HepG2 (cell line): Measurements from ENCODE around the gene PHF10. TPM values are rescaled to one million over a fixed set of nuclear protein-coding genes. Genes with fewer than 3 reads are reported as not detected.
A peak's percentile ranks its signal among the peaks of the same experiment; 100 is the strongest.

ENCODE experiments used
- CEBPG ChIP-seq: IDR thresholded peaks from 2 replicates; pipeline ENCODE4 v1.6.1; 2016
- HHEX ChIP-seq: IDR thresholded peaks from 2 replicates; pipeline ENCODE4 v1.6.1; 2016; ENCODE audit warnings: control low read depth
- HNF4A ChIP-seq: sonication (generic); formaldehyde crosslinking; IDR thresholded peaks from 2 replicates; pipeline ENCODE4 v1.4.0; 2020; ENCODE audit warnings: missing genetic modification reagents
- MTA1 ChIP-seq: sonication (generic); formaldehyde crosslinking; IDR thresholded peaks from 2 replicates; pipeline ENCODE4 v1.4.0; 2020; ENCODE audit warnings: missing genetic modification reagents, mild to moderate bottlenecking, borderline replicate concordance
- PAF1 ChIP-seq: IDR thresholded peaks from 2 replicates; pipeline ENCODE4 v1.6.1; 2016; ENCODE audit warnings: missing genetic modification reagents, missing compliant biosample characterization
- PCBP1 ChIP-seq: fragments of 200-400 bp; formaldehyde crosslinking; IDR thresholded peaks from 2 replicates; pipeline ENCODE4 v1.6.1; 2017; ENCODE audit warnings: mild to moderate bottlenecking, low read depth, low read length, borderline replicate concordance
- PRMT3 ChIP-seq: sonication (generic); formaldehyde crosslinking; IDR thresholded peaks from 2 replicates; pipeline ENCODE4 v1.8.1; 2022; ENCODE audit warnings: low read depth, mild to moderate bottlenecking, moderate library complexity, missing genetic modification reagents, borderline replicate concordance
- SNRNP70 ChIP-seq: fragments of 200-400 bp; formaldehyde crosslinking; IDR thresholded peaks from 2 replicates; pipeline ENCODE4 v1.6.1; 2017; ENCODE audit warnings: mild to moderate bottlenecking, low read depth, low read length, moderate library complexity
- SOX6 ChIP-seq, 2 experiments: fragments of 450-650 bp in 1 of 2; sonication (generic) in 1 of 2; formaldehyde crosslinking in 1 of 2; IDR thresholded peaks; 2 replicates each; pipeline versions ENCODE4 v1.4.0 to v1.6.1; 2017 to 2020; ENCODE audit warnings: antibody characterized with exemption in 1 of 2, mild to moderate bottlenecking in 1 of 2, missing genetic modification reagents in 1 of 2
- STAG1 ChIP-seq: sonication (generic); formaldehyde crosslinking; IDR thresholded peaks from 2 replicates; pipeline ENCODE4 v1.4.0; 2020; ENCODE audit warnings: missing genetic modification reagents
- SYNCRIP ChIP-seq: fragments of 200-400 bp; formaldehyde crosslinking; IDR thresholded peaks from 2 replicates; pipeline ENCODE4 v1.6.1; 2018; ENCODE audit warnings: mild to moderate bottlenecking, low read depth, low read length; ENCODE audit not compliant: insufficient read depth
- ZNF143 ChIP-seq: sonication (generic); formaldehyde crosslinking; IDR thresholded peaks from 2 replicates; pipeline ENCODE4 v1.4.0; 2020; ENCODE audit warnings: missing genetic modification reagents
- ZNF33A ChIP-seq: sonication (generic); formaldehyde crosslinking; IDR thresholded peaks from 2 replicates; pipeline ENCODE4 v1.5.1; 2020; ENCODE audit warnings: missing genetic modification reagents, mild to moderate bottlenecking, moderate library complexity, borderline replicate concordance
- ZNF460 ChIP-seq: sonication (generic); formaldehyde crosslinking; IDR thresholded peaks from 2 replicates; pipeline ENCODE4 v1.5.1; 2020; ENCODE audit warnings: missing genetic modification reagents, mild to moderate bottlenecking, borderline replicate concordance
- polyA plus RNA-seq, 8 experiments: library from polyadenylated mRNA; depleted of rRNA in 3 of 8; stranded (reverse) in 7 of 8; unstranded in 1 of 8; fragments of >200 nt; fragmentation: Illumina TruSeq in 4 of 8; extraction: Trizol in 4 of 8; gene quantifications; 2 replicates each; pipeline versions ENCODE4 v1.2.1 to v1.2.3, GENCODE V29; 2011 to 2016; ENCODE audit warnings: low read depth in 4 of 8, missing spikeins in 1 of 8, mixed read lengths in 1 of 8; ENCODE audit not compliant: insufficient read depth in 1 of 8
- total RNA-seq, 5 experiments: library from RNA; depleted of rRNA; stranded (reverse); fragments of >200 nt; fragmentation: Illumina TruSeq; extraction: Trizol; gene quantifications; 2 replicates each; pipeline ENCODE4 v1.2.3, GENCODE V29; 2016; ENCODE audit warnings: low read depth in 1 of 5
- TF ChIP-seq, protein P1 (sequence below): IDR thresholded peaks from 2 replicates; pipeline ENCODE4 v1.6.1; 2012; ENCODE audit warnings: inconsistent platforms
- TF ChIP-seq, protein P2 (sequence below): sonication (generic); formaldehyde crosslinking; IDR thresholded peaks from 2 replicates; pipeline ENCODE4 v1.9.0; 2021; ENCODE audit warnings: missing genetic modification reagents, mild to moderate bottlenecking, borderline replicate concordance
- TF ChIP-seq, protein P3 (sequence below): sonication (generic); formaldehyde crosslinking; IDR thresholded peaks from 2 replicates; pipeline ENCODE4 v1.5.0; 2020; ENCODE audit warnings: missing genetic modification reagents
- TF ChIP-seq, protein P4 (sequence below): sonication (generic); formaldehyde crosslinking; IDR thresholded peaks from 2 replicates; pipeline ENCODE4 v1.4.0; 2020; ENCODE audit warnings: missing genetic modification reagents
- TF ChIP-seq, protein P5 (sequence below): sonication (generic); formaldehyde crosslinking; IDR thresholded peaks from 2 replicates; pipeline ENCODE4 v1.9.0; 2021; ENCODE audit warnings: missing genetic modification reagents, mild to moderate bottlenecking, borderline replicate concordance

The PHF10 gene
- total and polyA plus RNA-seq, 2 of the 13 experiments (the other 11 are each of a cell fraction or from before 2014, with no cell fraction given), result 42.1 to 84.1 TPM

DNA sequence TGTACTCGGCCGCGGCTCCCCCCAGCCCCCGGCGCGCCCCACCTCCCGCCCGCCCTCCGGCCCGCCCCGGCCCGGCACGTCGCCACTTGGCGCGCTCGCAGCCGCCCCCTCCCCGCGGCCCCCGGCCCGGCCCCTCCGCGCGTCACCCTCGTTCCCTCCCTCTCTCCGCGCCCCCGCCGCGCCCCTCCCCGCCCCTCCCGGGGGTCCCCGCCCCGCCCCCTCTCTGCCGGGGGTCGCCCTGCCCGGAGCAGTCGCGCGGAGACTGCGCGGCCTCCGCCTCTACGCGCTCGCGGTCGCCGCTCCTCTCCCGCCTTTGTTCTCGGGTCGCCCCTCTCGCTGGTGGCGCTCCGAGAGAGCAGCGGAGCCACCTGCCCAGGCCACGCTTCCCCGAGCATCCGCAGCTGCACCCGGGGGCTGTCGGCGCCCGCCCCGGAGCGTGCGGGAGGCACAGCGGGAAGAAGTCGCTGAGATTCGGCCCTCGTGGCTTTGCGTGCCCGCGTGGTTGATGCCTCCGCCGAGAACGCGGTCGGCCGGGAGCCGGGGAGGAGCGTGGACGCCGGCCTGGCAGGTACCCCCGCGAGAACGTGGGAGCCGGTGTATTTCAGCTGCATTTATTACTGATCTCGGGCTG is at the start of gene PHF10 (continued):
- TF ChIP-seq PCBP1 (peak; percentile 49; the same call in 1 of the 2 replicates), PRMT3 (CRISPR knock-in tag) (0 out of 2 replicates have a peak, but pooled peaks have one; percentile 42), HNF4A (CRISPR knock-in tag) (no peak), PAF1 (no peak), SYNCRIP (no peak), CEBPG (CRISPR knock-in tag) (0 out of 2 replicates have a peak, but pooled peaks have one; percentile 3), SNRNP70 (no peak), MTA1 (peak; percentile 56; the same call in 1 of the 2 replicates), STAG1 (CRISPR knock-in tag) (peak; percentile 12; the same call in 1 of the 2 replicates), ZNF33A (CRISPR knock-in tag) (0 out of 2 replicates have a peak, but pooled peaks have one; percentile 72), HHEX (CRISPR knock-in tag) (no peak), ZNF143 (CRISPR knock-in tag) (peak; percentile 10; the same call in 1 of the 2 replicates), ZNF460 (CRISPR knock-in tag) (0 out of 2 replicates have a peak, but pooled peaks have one; percentile 37), SOX6 (IDR thresholded peaks at IDR 0.05) (no peak), SOX6 (CRISPR knock-in tag; IDR thresholded peaks at IDR 0.05) (peak; percentile 68; the same call in 1 of the 2 replicates)
- TF ChIP-seq, protein P1, sequence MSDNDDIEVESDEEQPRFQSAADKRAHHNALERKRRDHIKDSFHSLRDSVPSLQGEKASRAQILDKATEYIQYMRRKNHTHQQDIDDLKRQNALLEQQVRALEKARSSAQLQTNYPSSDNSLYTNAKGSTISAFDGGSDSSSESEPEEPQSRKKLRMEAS, result peak; percentile 85
- TF ChIP-seq, protein P2, sequence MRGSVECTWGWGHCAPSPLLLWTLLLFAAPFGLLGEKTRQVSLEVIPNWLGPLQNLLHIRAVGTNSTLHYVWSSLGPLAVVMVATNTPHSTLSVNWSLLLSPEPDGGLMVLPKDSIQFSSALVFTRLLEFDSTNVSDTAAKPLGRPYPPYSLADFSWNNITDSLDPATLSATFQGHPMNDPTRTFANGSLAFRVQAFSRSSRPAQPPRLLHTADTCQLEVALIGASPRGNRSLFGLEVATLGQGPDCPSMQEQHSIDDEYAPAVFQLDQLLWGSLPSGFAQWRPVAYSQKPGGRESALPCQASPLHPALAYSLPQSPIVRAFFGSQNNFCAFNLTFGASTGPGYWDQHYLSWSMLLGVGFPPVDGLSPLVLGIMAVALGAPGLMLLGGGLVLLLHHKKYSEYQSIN, result no peak
- TF ChIP-seq, protein P3, sequence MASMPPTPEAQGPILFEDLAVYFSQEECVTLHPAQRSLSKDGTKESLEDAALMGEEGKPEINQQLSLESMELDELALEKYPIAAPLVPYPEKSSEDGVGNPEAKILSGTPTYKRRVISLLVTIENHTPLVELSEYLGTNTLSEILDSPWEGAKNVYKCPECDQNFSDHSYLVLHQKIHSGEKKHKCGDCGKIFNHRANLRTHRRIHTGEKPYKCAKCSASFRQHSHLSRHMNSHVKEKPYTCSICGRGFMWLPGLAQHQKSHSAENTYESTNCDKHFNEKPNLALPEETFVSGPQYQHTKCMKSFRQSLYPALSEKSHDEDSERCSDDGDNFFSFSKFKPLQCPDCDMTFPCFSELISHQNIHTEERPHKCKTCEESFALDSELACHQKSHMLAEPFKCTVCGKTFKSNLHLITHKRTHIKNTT (CRISPR knock-in tag), result no peak
- TF ChIP-seq, protein P4, sequence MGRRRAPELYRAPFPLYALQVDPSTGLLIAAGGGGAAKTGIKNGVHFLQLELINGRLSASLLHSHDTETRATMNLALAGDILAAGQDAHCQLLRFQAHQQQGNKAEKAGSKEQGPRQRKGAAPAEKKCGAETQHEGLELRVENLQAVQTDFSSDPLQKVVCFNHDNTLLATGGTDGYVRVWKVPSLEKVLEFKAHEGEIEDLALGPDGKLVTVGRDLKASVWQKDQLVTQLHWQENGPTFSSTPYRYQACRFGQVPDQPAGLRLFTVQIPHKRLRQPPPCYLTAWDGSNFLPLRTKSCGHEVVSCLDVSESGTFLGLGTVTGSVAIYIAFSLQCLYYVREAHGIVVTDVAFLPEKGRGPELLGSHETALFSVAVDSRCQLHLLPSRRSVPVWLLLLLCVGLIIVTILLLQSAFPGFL (CRISPR knock-in tag), result no peak
- TF ChIP-seq, protein P5, sequence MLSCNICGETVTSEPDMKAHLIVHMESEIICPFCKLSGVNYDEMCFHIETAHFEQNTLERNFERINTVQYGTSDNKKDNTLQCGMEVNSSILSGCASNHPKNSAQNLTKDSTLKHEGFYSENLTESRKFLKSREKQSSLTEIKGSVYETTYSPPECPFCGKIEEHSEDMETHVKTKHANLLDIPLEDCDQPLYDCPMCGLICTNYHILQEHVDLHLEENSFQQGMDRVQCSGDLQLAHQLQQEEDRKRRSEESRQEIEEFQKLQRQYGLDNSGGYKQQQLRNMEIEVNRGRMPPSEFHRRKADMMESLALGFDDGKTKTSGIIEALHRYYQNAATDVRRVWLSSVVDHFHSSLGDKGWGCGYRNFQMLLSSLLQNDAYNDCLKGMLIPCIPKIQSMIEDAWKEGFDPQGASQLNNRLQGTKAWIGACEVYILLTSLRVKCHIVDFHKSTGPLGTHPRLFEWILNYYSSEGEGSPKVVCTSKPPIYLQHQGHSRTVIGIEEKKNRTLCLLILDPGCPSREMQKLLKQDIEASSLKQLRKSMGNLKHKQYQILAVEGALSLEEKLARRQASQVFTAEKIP (CRISPR knock-in tag), result no peak
